Renal pelvis (tissue), 12 donors: ENCODE data around the gene NMUR2. TPM values are rescaled to one million over a fixed set of nuclear protein-coding genes. Genes with fewer than 3 reads are reported as not detected.

Experiments
- DNase-seq: peaks from one replicate; pipeline ENCODE4 v3.0.0-alpha.2; 2013
- long read RNA-seq, 16 experiments: transcript quantifications; one replicate each; lab custom pipeline, GENCODE V29; 2026
- polyA plus RNA-seq, 3 donors: library from polyadenylated mRNA; unstranded; fragments of 120-200 nt; gene quantifications; one replicate each; pipeline ENCODE4 v1.2.1, GENCODE V29; 2013; ENCODE audit not compliant: insufficient read length in 3 of 3

The NMUR2 gene, protein sequence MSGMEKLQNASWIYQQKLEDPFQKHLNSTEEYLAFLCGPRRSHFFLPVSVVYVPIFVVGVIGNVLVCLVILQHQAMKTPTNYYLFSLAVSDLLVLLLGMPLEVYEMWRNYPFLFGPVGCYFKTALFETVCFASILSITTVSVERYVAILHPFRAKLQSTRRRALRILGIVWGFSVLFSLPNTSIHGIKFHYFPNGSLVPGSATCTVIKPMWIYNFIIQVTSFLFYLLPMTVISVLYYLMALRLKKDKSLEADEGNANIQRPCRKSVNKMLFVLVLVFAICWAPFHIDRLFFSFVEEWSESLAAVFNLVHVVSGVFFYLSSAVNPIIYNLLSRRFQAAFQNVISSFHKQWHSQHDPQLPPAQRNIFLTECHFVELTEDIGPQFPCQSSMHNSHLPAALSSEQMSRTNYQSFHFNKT
- under 1 TPM in 2 of 3 donors, not detected in 1; 0.09 to 0.22 TPM for polyA plus RNA-seq
- long read RNA-seq, donor 1, result 0 reads
- long read RNA-seq, donor 2, result 0 reads
- long read RNA-seq, donor 3, partial matches to known transcripts, result 0 of 1 reads
- long read RNA-seq, donor 3, other reads (novel, unspliced or antisense), result 0 of 1 reads
- long read RNA-seq, donor 4, result 0 reads
- long read RNA-seq, donor 5, result 0 reads
- long read RNA-seq, donor 6, partial matches to known transcripts, result 0 of 1 reads
- long read RNA-seq, donor 6, other reads (novel, unspliced or antisense), result 0 of 1 reads
- long read RNA-seq, donor 7, result 0 reads
- long read RNA-seq, donor 8, result 0 reads
- long read RNA-seq, donor 9, partial matches to known transcripts, result 0 of 1 reads
- long read RNA-seq, donor 9, other reads (novel, unspliced or antisense), result 0 of 1 reads
- long read RNA-seq, donor 10, result 0 reads
- long read RNA-seq, donor 11, result 0 reads
- long read RNA-seq, donor 12, result 0 reads
- long read RNA-seq, donor 13, result 0 reads
- long read RNA-seq, donor 14, result 0 reads
- long read RNA-seq, donor 15, transcript NMUR2-201 (4 exons, 2,073 nt), result major isoform, 9 of 9 reads
- long read RNA-seq, donor 15, partial matches to known transcripts, result 0 of 9 reads
- long read RNA-seq, donor 15, other reads (novel, unspliced or antisense), result 0 of 9 reads
- long read RNA-seq, donor 16, result 0 reads

DNA sequence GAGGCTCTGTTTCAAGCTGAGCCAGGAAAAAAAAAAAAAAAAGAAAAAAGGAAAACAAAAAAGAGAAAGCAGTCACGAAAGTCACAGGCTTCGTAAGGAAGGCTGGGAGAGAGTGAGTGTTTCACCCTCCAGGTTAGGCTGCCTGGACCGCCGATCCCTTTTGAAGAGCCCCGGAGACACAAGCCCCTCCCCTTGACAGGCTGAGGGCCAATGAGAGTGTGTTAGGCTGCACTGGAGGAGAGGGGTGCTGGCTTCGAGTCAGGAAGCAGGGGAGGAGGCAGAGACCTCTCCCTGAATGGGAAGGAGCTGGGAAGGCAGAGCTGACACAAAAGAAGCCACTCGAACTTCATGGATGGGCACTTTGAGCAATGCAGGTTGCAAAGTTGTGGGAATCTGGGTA, at the start of gene NMUR2:
Gene NMUR2 (minus strand): TSS at position 135 of the 400 bp plus-strand sequence. CDS start 166 bp downstream, outside the sequence.
- DNase-seq, result peak; percentile 17

GRCh38 chr5:152443935-152444334, 38.9 kb upstream of the NMUR2 start:
- no peak for DNase-seq

- no peak for DNase-seq
Observed at GRCh38 chr5:152439791-152440190, 34.7 kb upstream of the NMUR2 start.

DNA sequence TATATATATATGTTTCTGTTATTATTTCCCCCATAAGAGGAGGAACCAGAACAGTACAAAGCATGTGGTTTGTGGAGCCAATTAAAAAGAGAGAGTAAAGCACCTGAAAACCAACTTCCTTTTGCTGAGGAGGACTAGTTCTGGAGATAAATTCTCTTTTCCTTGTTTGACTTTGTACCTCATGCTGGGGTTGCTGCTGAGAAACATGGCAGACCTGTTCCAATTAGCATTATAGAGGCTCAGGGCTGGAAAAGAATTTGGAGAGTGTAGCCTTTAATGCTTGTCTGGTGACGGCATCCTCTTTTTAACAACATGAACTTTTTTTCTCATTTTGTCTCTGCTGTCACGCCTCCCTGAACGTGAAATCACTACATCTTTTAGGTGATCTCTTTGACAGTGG, 32.8 kb upstream of the NMUR2 start:
- DNase-seq, result no peak

DNA sequence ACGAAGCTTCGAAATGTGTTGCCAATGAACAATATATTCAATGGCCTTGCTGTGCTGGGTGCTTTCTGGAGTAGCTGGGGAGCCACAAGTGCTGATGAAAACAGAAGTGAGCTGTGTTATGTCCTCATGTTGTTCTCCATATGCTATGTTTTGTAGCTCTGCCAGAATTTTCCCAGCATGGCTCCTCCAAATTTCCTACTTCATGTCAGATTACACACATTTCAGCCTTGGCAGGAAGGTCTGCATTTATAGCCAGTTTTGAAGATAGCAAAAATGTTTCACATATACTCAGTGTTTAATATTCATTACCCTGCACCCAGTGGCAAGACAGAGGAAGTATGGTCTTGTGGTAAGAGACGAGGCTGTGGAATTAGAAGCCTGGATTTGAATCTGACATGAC, 22.6 kb upstream of the NMUR2 start:
- no peak for DNase-seq

- DNase-seq, result no peak
Observed at GRCh38 chr5:152425083-152425482, 20.0 kb upstream of the NMUR2 start.

- no peak for DNase-seq
Observed at GRCh38 chr5:152424501-152424900, 19.4 kb upstream of the NMUR2 start.

DNA sequence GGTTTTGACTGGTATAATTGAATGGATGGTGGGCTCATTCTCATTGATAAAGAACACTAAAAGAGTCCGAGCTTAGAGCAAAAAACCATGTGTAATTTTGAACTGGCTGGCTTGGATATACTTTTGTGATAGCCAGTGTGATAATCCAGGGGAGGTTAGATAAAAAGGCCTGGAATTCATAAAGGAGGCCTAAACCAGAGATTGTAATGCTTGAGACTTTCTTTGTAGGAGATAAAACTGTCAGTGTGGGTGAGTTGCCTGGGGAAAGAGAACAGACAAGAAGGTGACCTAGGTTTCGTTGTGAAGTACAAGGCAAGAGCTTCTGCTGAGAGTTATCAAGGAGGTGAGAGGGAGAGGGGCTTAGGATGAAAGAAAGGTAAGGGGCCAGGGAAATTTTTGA, 17.0 kb upstream of the NMUR2 start:
- no peak for DNase-seq

GRCh38 chr5:152412129-152412528, 7.0 kb upstream of the NMUR2 start:
- DNase-seq, result no peak

- DNase-seq, result no peak
Observed at GRCh38 chr5:152406082-152406481, 1.0 kb upstream of the NMUR2 start.

DNA sequence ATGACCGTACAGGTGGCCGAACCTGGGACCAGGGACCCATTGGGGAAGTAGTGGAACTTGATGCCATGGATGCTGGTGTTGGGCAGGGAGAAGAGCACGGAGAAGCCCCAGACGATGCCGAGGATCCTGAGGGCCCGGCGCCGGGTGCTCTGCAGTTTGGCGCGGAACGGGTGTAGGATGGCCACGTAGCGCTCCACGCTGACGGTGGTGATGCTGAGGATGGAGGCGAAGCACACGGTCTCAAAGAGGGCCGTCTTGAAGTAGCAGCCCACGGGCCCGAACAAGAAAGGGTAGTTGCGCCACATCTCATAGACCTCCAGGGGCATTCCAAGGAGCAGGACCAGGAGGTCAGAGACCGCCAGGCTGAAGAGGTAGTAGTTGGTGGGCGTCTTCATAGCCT, 585 bp downstream of the NMUR2 start:
- no peak for DNase-seq

DNA sequence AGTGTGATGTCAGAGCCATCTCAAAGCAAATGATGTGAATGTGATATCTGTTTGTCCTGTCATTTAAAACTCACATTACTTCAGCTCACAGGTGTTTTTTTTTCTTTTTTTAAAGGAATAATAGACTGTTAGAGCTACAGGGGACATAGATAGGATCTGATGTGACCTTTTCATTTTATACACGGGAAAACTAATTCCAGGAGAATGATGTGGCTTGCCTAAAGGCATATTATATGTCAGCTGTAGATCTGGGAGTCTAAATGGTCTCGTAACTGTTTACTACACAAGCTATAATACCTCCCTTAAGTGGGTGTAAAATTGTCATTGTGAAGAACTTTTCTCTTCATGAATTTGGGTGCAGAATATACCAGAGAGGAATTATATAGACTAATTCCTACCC, 2.0 kb downstream of the NMUR2 start:
- no peak for DNase-seq

DNA sequence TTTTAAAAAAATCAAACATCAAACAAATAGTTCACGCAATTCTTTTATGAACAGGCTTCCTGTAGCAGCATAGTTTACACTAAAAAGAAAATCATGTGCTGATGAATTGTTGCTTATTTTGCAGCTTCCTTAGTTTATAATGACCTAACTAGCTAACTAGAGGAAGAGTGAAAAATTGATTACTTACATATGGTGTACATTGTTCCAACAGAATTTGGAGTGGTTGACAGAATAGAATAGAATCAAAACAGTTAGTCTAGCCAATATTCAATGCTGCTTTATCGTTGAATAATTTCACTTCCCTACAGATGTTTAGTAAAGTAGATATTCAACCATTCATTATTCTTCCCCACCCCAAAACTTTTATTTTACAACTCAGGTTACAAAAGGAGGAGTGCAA, 4.2 kb downstream of the NMUR2 start:
- DNase-seq, result no peak

- no peak for DNase-seq
Observed at GRCh38 chr5:152397581-152397980, 7.5 kb downstream of the NMUR2 start.

- no peak for DNase-seq
Observed at GRCh38 chr5:152393441-152393840, 11.6 kb downstream of the NMUR2 start.

GRCh38 chr5:152389208-152389849, 15.8 kb downstream of the NMUR2 start:
- no peak for DNase-seq

DNA sequence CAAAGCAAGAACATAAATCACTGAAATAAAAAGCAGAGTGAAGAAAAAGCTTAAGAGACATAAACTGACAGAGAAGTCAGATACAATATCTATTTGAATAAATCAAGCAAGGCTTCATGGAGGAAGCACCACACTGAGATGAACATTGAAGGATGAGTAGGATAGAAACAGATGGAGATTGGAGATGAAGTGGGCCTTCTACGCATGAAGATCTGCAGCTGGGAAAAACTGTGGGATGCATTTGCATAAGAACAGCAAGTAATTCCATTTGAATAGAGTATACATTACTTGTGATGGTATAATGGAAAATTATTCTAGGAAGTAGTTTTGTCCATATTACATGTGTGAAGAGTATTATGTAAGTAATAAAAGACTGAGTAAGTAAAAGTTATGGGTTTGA, 16.5 kb downstream of the NMUR2 start:
- DNase-seq, result no peak

DNA sequence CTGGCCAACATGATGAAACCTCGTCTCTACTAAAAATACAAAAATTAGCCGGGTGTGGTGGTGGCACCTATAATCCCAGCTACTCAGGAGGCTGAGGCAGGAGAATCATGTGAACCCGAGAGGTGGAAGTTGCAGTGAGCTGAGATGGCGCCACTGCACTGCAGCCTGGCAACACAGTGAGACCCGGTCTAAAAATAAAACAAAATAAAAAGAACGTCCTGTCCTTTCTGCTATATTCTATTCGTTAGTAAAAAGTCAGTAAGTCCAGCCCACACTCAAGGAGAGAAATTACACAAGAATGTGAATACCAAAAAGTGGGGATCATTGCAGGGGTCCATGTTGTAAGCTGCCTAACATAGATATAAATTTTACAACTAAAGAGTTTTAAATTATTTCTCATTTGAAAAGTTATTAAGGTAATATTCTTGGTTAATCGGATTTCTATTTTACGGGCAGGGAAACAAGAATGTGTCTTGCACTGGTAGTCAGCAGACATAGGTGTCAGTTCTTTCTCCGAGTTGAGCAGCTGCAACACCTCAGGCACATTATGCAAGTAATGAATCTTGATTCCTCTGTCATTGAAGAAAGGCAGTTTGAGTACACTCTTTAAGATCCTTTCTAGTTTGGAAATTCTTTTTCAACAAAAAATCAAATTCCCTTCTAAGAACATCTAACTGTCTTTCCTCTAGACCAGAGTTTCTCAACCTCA, 24.5 kb downstream of the NMUR2 start:
- DNase-seq, result no peak

- no peak for DNase-seq
Observed at GRCh38 chr5:152379331-152379730, 25.7 kb downstream of the NMUR2 start.

DNA sequence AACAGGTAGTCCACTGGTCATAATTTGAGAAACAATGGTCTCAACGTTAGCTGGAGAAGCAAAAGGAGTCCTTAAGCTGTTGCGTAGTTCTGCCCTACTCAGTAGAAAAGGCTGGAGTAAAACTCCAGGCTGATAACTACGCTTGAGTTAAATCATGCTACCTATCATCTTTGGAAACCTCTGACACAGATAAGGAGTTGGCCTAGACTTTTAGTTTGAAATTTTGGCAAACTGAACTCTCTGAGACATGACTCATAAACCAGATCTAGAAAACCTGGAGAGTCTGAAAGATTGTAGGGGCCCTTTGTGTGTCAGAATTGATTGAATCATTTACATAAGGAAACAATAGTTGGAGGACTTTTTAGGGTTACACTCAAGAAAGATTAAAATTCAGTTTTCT, 26.3 kb downstream of the NMUR2 start:
- DNase-seq, result no peak

DNA sequence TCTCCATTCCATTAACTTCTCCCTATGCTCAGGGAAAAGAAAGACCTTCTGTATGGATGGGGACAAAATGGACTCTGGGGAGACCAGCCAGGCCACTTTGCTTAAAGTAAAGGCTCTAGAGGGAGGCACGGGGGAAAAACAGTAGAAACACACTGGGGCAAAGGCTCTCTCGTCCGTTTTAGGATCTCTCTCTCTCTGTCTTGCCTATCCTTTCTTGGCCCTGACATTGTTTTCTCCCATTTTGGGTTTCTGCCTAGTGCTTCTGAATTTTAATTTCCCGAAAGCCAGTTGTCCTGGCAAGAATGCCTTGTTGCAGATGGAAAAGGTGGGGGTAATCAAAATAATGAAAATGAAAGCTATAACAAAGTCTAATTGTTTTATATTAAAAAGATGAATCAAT, 28.2 kb downstream of the NMUR2 start:
- DNase-seq, result no peak
